Upper lobe of right lung (tissue), 1 donor: ENCODE results near the gene GLI3. TPM values are rescaled to one million over a fixed set of nuclear protein-coding genes. Genes with fewer than 3 reads are reported as not detected.

Experiments used
- ATAC-seq: fragments of 200-7000 bp; cut with Tn5 transposase; one replicate; pipeline ENCODE4 v1.9.1; 2020; ENCODE audit warnings: mild to moderate bottlenecking, moderate library complexity
- DNase-seq: peaks from one replicate; pipeline ENCODE4 v3.0.0-alpha.2; 2020
- H3K27ac ChIP-seq: fragments of 200-600 bp; one replicate; pipeline ENCODE4 v1.8.0; 2022
- H3K27me3 ChIP-seq: fragments of 200-600 bp; one replicate; pipeline ENCODE4 v1.8.0; 2022; ENCODE audit warnings: mild to moderate bottlenecking
- H3K36me3 ChIP-seq: fragments of 200-600 bp; one replicate; pipeline ENCODE4 v1.8.0; 2022
- H3K4me1 ChIP-seq: fragments of 200-600 bp; one replicate; pipeline ENCODE4 v1.8.0; 2022
- H3K4me3 ChIP-seq: fragments of 200-600 bp; one replicate; pipeline ENCODE4 v1.8.0; 2022; ENCODE audit warnings: mild to moderate bottlenecking
- H3K9me3 ChIP-seq: fragments of 200-600 bp; one replicate; pipeline ENCODE4 v1.8.0; 2022
- CTCF ChIP-seq: fragments of 200-600 bp; IDR thresholded peaks from one replicate; pipeline ENCODE4 v1.8.0; 2022; ENCODE audit warnings: antibody characterized with exemption
- intact Hi-C: fragments of 100-400 bp; cut with DNase I; formaldehyde crosslinking; loops from one replicate; pipeline ENCODE4 v1.11.0; 2022
- total RNA-seq: library from RNA; stranded (reverse); fragmentation: NEBNext Ultra II Directional; extraction: Animal tissue kit (Norgen Biotek cat#: 25700); gene quantifications from one replicate; pipeline ENCODE4 v1.2.1, GENCODE V29; 2021
- donor health status: DM: no; HTN: yes; CAD: no; lungs with severe emphysema.

Gene GLI3
- total RNA-seq, 1 donor from 2014 or later = 17.5 TPM

GRCh38 chr7:41973202-41973730 is 263.7 kb downstream of the GLI3 start:
- Histone ChIP-seq H3K27me3 (no peaks in the 10 kb centered on the region), H3K36me3 (no peaks in the 10 kb centered on the region), H3K4me3 (no peak overlapping the region), H3K27ac (no peak overlapping the region), H3K9me3 (no peaks in the 10 kb centered on the region), H3K4me1 (peaks cover 15% of the 10 kb centered on the region)
- intact Hi-C loops = no loop called here
- DNase-seq = no peak
- ATAC-seq = no peak
- TF ChIP-seq CTCF = no peak

- intact Hi-C loops = no loop called here
Observed at GRCh38 chr7:41972776-41973175, 264.2 kb downstream of the GLI3 start.

GRCh38 chr7:41972270-41972669 is 264.7 kb downstream of the GLI3 start:
- DNase-seq = no peak
- Histone ChIP-seq H3K36me3 (no peaks in the 10 kb centered on the region), H3K9me3 (no peaks in the 10 kb centered on the region), H3K4me1 (peaks cover 15% of the 10 kb centered on the region), H3K27me3 (no peaks in the 10 kb centered on the region), H3K27ac (no peak overlapping the region), H3K4me3 (no peak overlapping the region)
- intact Hi-C loops = no loop called here
- no peak for TF ChIP-seq CTCF
- no peak for ATAC-seq

More at GRCh38 chr7:41972776-41973175, 264.2 kb downstream of the GLI3 start:
- Histone ChIP-seq H3K4me1 (peaks cover 15% of the 10 kb centered on the region), H3K4me3 (no peak overlapping the region), H3K27me3 (no peaks in the 10 kb centered on the region), H3K9me3 (no peaks in the 10 kb centered on the region), H3K36me3 (no peaks in the 10 kb centered on the region), H3K27ac (no peak overlapping the region)
- no peak for TF ChIP-seq CTCF
- ATAC-seq (no peak), DNase-seq (no peak)

GRCh38 chr7:41971640-41972187 is 265.3 kb downstream of the GLI3 start:
- Histone ChIP-seq H3K36me3 (no peaks in the 10 kb centered on the region), H3K9me3 (no peaks in the 10 kb centered on the region), H3K27me3 (no peaks in the 10 kb centered on the region), H3K27ac (no peak overlapping the region), H3K4me1 (peaks cover 15% of the 10 kb centered on the region), H3K4me3 (no peak overlapping the region)
- intact Hi-C loops = no loop called here
- DNase-seq (no peak), ATAC-seq (no peak)
- TF ChIP-seq CTCF = no peak

GRCh38 chr7:41970941-41971340 is 266.1 kb downstream of the GLI3 start:
- no peak for TF ChIP-seq CTCF

More at GRCh38 chr7:41970941-41971340, 266.1 kb downstream of the GLI3 start:
- Histone ChIP-seq H3K36me3 (no peaks in the 10 kb centered on the region), H3K27ac (no peak overlapping the region), H3K4me3 (no peak overlapping the region), H3K9me3 (no peaks in the 10 kb centered on the region), H3K27me3 (no peaks in the 10 kb centered on the region), H3K4me1 (peaks cover 12% of the 10 kb centered on the region)
- DNase-seq (no peak), ATAC-seq (no peak)
- intact Hi-C loops = no loop called here
